H9 (cell line): ENCODE measurements around the gene RNF213. TPM values are rescaled to one million over a fixed set of nuclear protein-coding genes. Genes with fewer than 3 reads are reported as not detected.

Source experiments
- DNase-seq: peaks from one replicate; pipeline ENCODE4 v3.0.0-alpha.2; 2017
- H2AFZ ChIP-seq: one replicate; pipeline ENCODE4 v1.6.1; 2013; ENCODE audit warnings: mild to moderate bottlenecking, low read length, control low read depth, moderate library complexity
- H2AK5ac ChIP-seq: 2 replicates; pipeline ENCODE4 v1.6.1; 2013; ENCODE audit warnings: low read length, control low read depth, mixed read lengths; ENCODE audit not compliant: insufficient read length
- H2BK120ac ChIP-seq: one replicate; pipeline ENCODE4 v1.6.1; 2013; ENCODE audit warnings: low read depth, mild to moderate bottlenecking, low read length, control low read depth, inconsistent platforms; ENCODE audit not compliant: poor library complexity, severe bottlenecking
- H2BK12ac ChIP-seq: 2 replicates; pipeline ENCODE4 v1.6.1; 2013; ENCODE audit warnings: low read length, control low read depth, mixed read lengths, low read depth; ENCODE audit not compliant: insufficient read length
- H2BK15ac ChIP-seq: 2 replicates; pipeline ENCODE4 v1.6.1; 2013; ENCODE audit warnings: low read depth, low read length, control low read depth
- H2BK20ac ChIP-seq: one replicate; pipeline ENCODE4 v1.6.1; 2013; ENCODE audit warnings: low read depth, mild to moderate bottlenecking, low read length, control low read depth, inconsistent platforms; ENCODE audit not compliant: poor library complexity, severe bottlenecking
- H2BK5ac ChIP-seq: 2 replicates; pipeline ENCODE4 v1.6.1; 2013; ENCODE audit warnings: low read length, control low read depth, mixed read lengths; ENCODE audit not compliant: insufficient read length
- H3K14ac ChIP-seq: 2 replicates; pipeline ENCODE4 v1.6.1; 2013; ENCODE audit warnings: low read length, control low read depth; ENCODE audit not compliant: insufficient read depth
- H3K18ac ChIP-seq: 2 replicates; pipeline ENCODE4 v1.6.1; 2013; ENCODE audit warnings: low read depth, mild to moderate bottlenecking, mixed read lengths, low read length, control low read depth; ENCODE audit not compliant: insufficient read length
- H3K23ac ChIP-seq: 2 replicates; pipeline ENCODE4 v1.6.1; 2013; ENCODE audit warnings: low read length, control low read depth, mixed read lengths, low read depth; ENCODE audit not compliant: insufficient read length
- H3K23me2 ChIP-seq: 2 replicates; pipeline ENCODE4 v1.6.1; 2013; ENCODE audit warnings: low read depth, mild to moderate bottlenecking, mixed read lengths, low read length, control low read depth; ENCODE audit not compliant: insufficient read length, poor library complexity, severe bottlenecking
- H3K27ac ChIP-seq: 2 replicates; pipeline ENCODE4 v1.5.1; 2013; ENCODE audit warnings: low read length, control low read depth, mixed read lengths, low read depth; ENCODE audit not compliant: insufficient read length
- H3K27me3 ChIP-seq: 2 replicates; pipeline ENCODE4 v1.6.1; 2013; ENCODE audit warnings: low read length, control low read depth, inconsistent platforms; ENCODE audit not compliant: insufficient read depth
- H3K4ac ChIP-seq: 2 replicates; pipeline ENCODE4 v1.6.1; 2013; ENCODE audit warnings: low read depth, mild to moderate bottlenecking, control low read depth, inconsistent platforms, low read length, moderate library complexity
- H3K4me1 ChIP-seq: 2 replicates; pipeline ENCODE4 v1.6.1; 2013; ENCODE audit warnings: low read length, control low read depth, inconsistent platforms; ENCODE audit not compliant: insufficient read depth
- H3K4me2 ChIP-seq: 2 replicates; pipeline ENCODE4 v1.6.1; 2013; ENCODE audit warnings: low read length, control low read depth, mixed read lengths; ENCODE audit not compliant: insufficient read length, insufficient read depth
- H3K56ac ChIP-seq: 2 replicates; pipeline ENCODE4 v1.6.1; 2013; ENCODE audit warnings: low read depth, mild to moderate bottlenecking, mixed read lengths, low read length, control low read depth; ENCODE audit not compliant: insufficient read length
- H3K79me1 ChIP-seq: 2 replicates; pipeline ENCODE4 v1.6.1; 2013; ENCODE audit warnings: low read depth, mild to moderate bottlenecking, moderate library complexity, low read length, control low read depth, inconsistent platforms; ENCODE audit not compliant: insufficient read depth, poor library complexity, severe bottlenecking
- H3K79me2 ChIP-seq: 2 replicates; pipeline ENCODE4 v1.6.1; 2013; ENCODE audit warnings: low read length, control low read depth, inconsistent platforms; ENCODE audit not compliant: insufficient read depth
- H3K9ac ChIP-seq: 2 replicates; pipeline ENCODE4 v1.6.1; 2013; ENCODE audit warnings: low read length, control low read depth, mixed read lengths; ENCODE audit not compliant: insufficient read length; ENCODE audit errors: extremely low read depth
- H3K9me3 ChIP-seq: one replicate; pipeline ENCODE4 v1.6.1; 2013; ENCODE audit warnings: low read depth, low read length, inconsistent platforms; ENCODE audit not compliant: control insufficient read depth
- H3T11ph ChIP-seq: one replicate; pipeline ENCODE4 v1.6.1; 2013; ENCODE audit warnings: mild to moderate bottlenecking, low read length, control low read depth, inconsistent platforms
- H4K20me1 ChIP-seq: one replicate; pipeline ENCODE4 v1.6.1; 2013; ENCODE audit not compliant: control insufficient read depth, insufficient read length, insufficient read depth
- H4K5ac ChIP-seq: 2 replicates; pipeline ENCODE4 v1.6.1; 2013; ENCODE audit warnings: low read depth, mild to moderate bottlenecking, mixed read lengths, low read length, control low read depth; ENCODE audit not compliant: insufficient read length
- H4K8ac ChIP-seq: replicated peaks from 2 replicates; pipeline ENCODE4 v1.6.1; 2013; ENCODE audit warnings: low read length, control low read depth, mixed read lengths, low read depth; ENCODE audit not compliant: insufficient read length
- H4K91ac ChIP-seq: 2 replicates; pipeline ENCODE4 v1.6.1; 2013; ENCODE audit warnings: low read depth, mild to moderate bottlenecking, moderate library complexity, mixed read lengths, low read length, control low read depth; ENCODE audit not compliant: insufficient read length
- H3K27ac Mint-ChIP-seq, 3 experiments: 2 replicates in 2 of 3; 3 replicates in 1 of 3; pipeline ENCODE4 v1.8.0; 2020 to 2021; ENCODE audit warnings: mixed read lengths in 3 of 3, mild to moderate bottlenecking in 1 of 3, moderate library complexity in 1 of 3
- H3K27me3 Mint-ChIP-seq: 2 replicates; pipeline ENCODE4 v1.8.0; 2021; ENCODE audit warnings: low read depth, mild to moderate bottlenecking, moderate library complexity, mixed read lengths
- H3K36me3 Mint-ChIP-seq, 3 experiments: 2 replicates in 2 of 3; 3 replicates in 1 of 3; pipeline ENCODE4 v1.8.0; 2020 to 2021; ENCODE audit warnings: low read depth in 3 of 3, mixed read lengths in 3 of 3; ENCODE audit not compliant: insufficient read depth in 1 of 3
- H3K4me1 Mint-ChIP-seq, 2 experiments: 2 replicates each; pipeline ENCODE4 v1.8.0; 2020; ENCODE audit warnings: mixed read lengths in 2 of 2
- H3K4me3 Mint-ChIP-seq, 2 experiments: 2 replicates in 1 of 2; 3 replicates in 1 of 2; pipeline ENCODE4 v1.8.0; 2020 to 2021; ENCODE audit warnings: mild to moderate bottlenecking in 2 of 2, mixed read lengths in 2 of 2, moderate library complexity in 1 of 2
- H3K9me3 Mint-ChIP-seq, 2 experiments: 2 replicates in 1 of 2; 3 replicates in 1 of 2; pipeline ENCODE4 v1.8.0; 2020; ENCODE audit warnings: mild to moderate bottlenecking in 2 of 2, mixed read lengths in 2 of 2, moderate library complexity in 1 of 2
- WGBS: extraction: QIAGEN DNeasy Blood & Tissue Kit; methylation state at CpG from one replicate; pipeline ENCODE4 v1.1.7; 2013; ENCODE audit warnings: missing lambda C conversion rate, low lambda C conversion rate, mixed read lengths; ENCODE audit not compliant: insufficient read length; ENCODE audit errors: extremely low coverage; 5-methylcytosine and 5-hydroxymethylcytosine counted together
- total RNA-seq: library from RNA; stranded (reverse); gene quantifications from 2 replicates; pipeline ENCODE4 v1.2.1, GENCODE V29; 2021
- TF ChIP-seq, protein P1 (sequence below): fragments of 200-600 bp; sonication (generic); conservative IDR thresholded peaks from 3 replicates; pipeline ENCODE4 v1.8.0; 2021; ENCODE audit warnings: antibody characterized with exemption, mild to moderate bottlenecking

The RNF213 gene
- total RNA-seq, 1 experiment from 2014 or later: 34.3 TPM

DNA sequence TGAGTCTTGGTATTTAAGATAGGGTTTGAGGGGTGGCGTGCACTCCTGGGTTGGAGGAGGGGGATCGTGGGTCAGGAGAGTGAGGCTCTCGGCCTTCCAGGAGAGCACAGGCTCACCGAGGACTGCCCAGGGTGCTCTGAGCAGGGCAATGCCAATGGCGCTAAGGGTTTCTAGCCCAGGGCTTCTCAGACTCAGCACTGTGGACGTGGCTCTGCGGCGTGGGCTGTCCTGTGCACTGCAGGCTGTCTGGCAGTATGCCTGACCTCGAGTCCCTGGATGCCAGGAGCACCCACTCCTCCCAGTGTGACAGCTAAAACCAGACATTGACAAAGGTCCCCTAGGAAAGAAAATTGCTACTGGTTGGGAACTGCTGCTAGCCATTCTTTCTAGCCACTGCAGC is 117.1 kb downstream of the RNF213 start:
- no peak overlapping the region for H3K27ac Mint-ChIP-seq
- peaks cover 23 to 86% (median 63%) of the 10 kb centered on the region in 3 experiments for H3K36me3 Mint-ChIP-seq
- no peak overlapping the region for H3K23ac ChIP-seq
- no peak overlapping the region for H3T11ph ChIP-seq
- H3K56ac ChIP-seq: no peak overlapping the region
- no peaks in the 10 kb centered on the region for H3K23me2 ChIP-seq
- no peak overlapping the region for H3K18ac ChIP-seq
- no peaks in the 10 kb centered on the region for H3K4me1 ChIP-seq
- no peak overlapping the region for H2AFZ ChIP-seq
- no peak for DNase-seq
- no peak overlapping the region for H2BK120ac ChIP-seq
- no peak overlapping the region for H2BK20ac ChIP-seq
- no peaks in the 10 kb centered on the region for H3K79me2 ChIP-seq
- H2BK5ac ChIP-seq: no peak overlapping the region
- H3K27me3 Mint-ChIP-seq: no peaks in the 10 kb centered on the region
- no peak overlapping the region for H3K27ac ChIP-seq
- H3K4me1 Mint-ChIP-seq: peaks cover 12 to 19% of the 10 kb centered on the region in 2 experiments
- no peaks in the 10 kb centered on the region for H3K79me1 ChIP-seq
- H3K4me2 ChIP-seq: no peak overlapping the region
- no peak overlapping the region for H4K8ac ChIP-seq
- no peaks in the 10 kb centered on the region for H4K20me1 ChIP-seq
- H2BK12ac ChIP-seq: no peak overlapping the region
- H3K9ac ChIP-seq: no peak overlapping the region
- no peak overlapping the region for H2BK15ac ChIP-seq
- no peaks in the 10 kb centered on the region for H3K9me3 ChIP-seq
- no peak overlapping the region for H3K4me3 Mint-ChIP-seq
- WGBS: no CpG with 5 or more reads among the region's 9 CpGs
- TF ChIP-seq, protein P1, sequence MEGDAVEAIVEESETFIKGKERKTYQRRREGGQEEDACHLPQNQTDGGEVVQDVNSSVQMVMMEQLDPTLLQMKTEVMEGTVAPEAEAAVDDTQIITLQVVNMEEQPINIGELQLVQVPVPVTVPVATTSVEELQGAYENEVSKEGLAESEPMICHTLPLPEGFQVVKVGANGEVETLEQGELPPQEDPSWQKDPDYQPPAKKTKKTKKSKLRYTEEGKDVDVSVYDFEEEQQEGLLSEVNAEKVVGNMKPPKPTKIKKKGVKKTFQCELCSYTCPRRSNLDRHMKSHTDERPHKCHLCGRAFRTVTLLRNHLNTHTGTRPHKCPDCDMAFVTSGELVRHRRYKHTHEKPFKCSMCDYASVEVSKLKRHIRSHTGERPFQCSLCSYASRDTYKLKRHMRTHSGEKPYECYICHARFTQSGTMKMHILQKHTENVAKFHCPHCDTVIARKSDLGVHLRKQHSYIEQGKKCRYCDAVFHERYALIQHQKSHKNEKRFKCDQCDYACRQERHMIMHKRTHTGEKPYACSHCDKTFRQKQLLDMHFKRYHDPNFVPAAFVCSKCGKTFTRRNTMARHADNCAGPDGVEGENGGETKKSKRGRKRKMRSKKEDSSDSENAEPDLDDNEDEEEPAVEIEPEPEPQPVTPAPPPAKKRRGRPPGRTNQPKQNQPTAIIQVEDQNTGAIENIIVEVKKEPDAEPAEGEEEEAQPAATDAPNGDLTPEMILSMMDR: no peak
- H4K5ac ChIP-seq: no peak overlapping the region
- no peak overlapping the region for H3K4ac ChIP-seq
- no peak overlapping the region for H4K91ac ChIP-seq
- no peaks in the 10 kb centered on the region for H3K27me3 ChIP-seq
- H3K14ac ChIP-seq: no peak overlapping the region
- no peak overlapping the region for H2AK5ac ChIP-seq
- H3K9me3 Mint-ChIP-seq: no peaks in the 10 kb centered on the region
